Naive thymus-derived CD8-positive, alpha-beta T cell (primary cell): ENCODE data around the gene GHRH. TPM values are rescaled to one million over a fixed set of nuclear protein-coding genes. Genes with fewer than 3 reads are reported as not detected.

Source experiments
- ATAC-seq, 2 donors: fragments of 150-1000 bp; cut with Tn5 transposase in 1 of 2; sonication (Bioruptor Pico), chemical (Tn5 transposase) in 1 of 2; 1 replicate in 1 of 2; 2 replicates in 1 of 2; pipeline ENCODE4 v1.10.0; 2021; ENCODE audit warnings: mild to moderate bottlenecking in 2 of 2, moderate library complexity in 2 of 2
- POLR2A ChIA-PET: fragments of 350-600 bp; sonication (Branson Sonifier 250); formaldehyde crosslinking; loops from one replicate; lab custom pipeline; 2021; ENCODE audit warnings: antibody characterized with exemption; lab: Charles Lee
- DNase-seq, 10 donors: peaks; one replicate each; pipeline versions ENCODE4 v3.0.0 to v3.0.0-alpha.2; 2020 to 2022
- H3K27ac Mint-ChIP-seq, 10 donors: one replicate each; pipeline ENCODE4 v1.8.0; 2020 to 2022; ENCODE audit warnings: mild to moderate bottlenecking in 10 of 10, mixed read lengths in 10 of 10, moderate library complexity in 4 of 10, inconsistent platforms in 1 of 10
- H3K27me3 Mint-ChIP-seq, 5 donors: one replicate each; pipeline ENCODE4 v1.8.0; 2021 to 2022; ENCODE audit warnings: mixed read lengths in 5 of 5
- H3K36me3 Mint-ChIP-seq, 3 donors: one replicate each; pipeline ENCODE4 v1.8.0; 2020 to 2022; ENCODE audit warnings: mixed read lengths in 3 of 3, mild to moderate bottlenecking in 2 of 3, inconsistent platforms in 1 of 3
- H3K4me1 Mint-ChIP-seq, 4 donors: one replicate each; pipeline ENCODE4 v1.8.0; 2021 to 2022; ENCODE audit warnings: mixed read lengths in 4 of 4
- H3K4me3 Mint-ChIP-seq, 10 donors: one replicate each; pipeline ENCODE4 v1.8.0; 2020 to 2022; ENCODE audit warnings: mild to moderate bottlenecking in 10 of 10, mixed read lengths in 10 of 10, moderate library complexity in 6 of 10, inconsistent platforms in 1 of 10
- H3K9me3 Mint-ChIP-seq, 9 donors: one replicate each; pipeline ENCODE4 v1.8.0; 2020 to 2022; ENCODE audit warnings: mixed read lengths in 9 of 9, mild to moderate bottlenecking in 3 of 9, inconsistent platforms in 1 of 9, moderate library complexity in 1 of 9
- polyA plus RNA-seq, 3 donors: library from polyadenylated mRNA; unstranded; fragments of 300-500 nt; fragmentation: Illumina TruSeq; gene quantifications; one replicate each; pipeline ENCODE4 v1.2.3, GENCODE V29; 2021
- total RNA-seq, 8 experiments: library from RNA in 2 of 8; stranded (reverse) in 2 of 8; gene quantifications; one replicate each; pipeline ENCODE4 v1.2.3 and lab custom pipeline; 2021 to 2026

Gene GHRH
- total and polyA plus RNA-seq, 5 experiments from 2014 or later = not detected

GRCh38 chr20:37270576-37271420, 9.2 kb upstream of the GHRH start:
- ATAC-seq (no peak), DNase-seq (no peak)
- Mint-ChIP-seq H3K27me3 (peaks cover 0 to 4% (median 3%) of the 10 kb centered on the region in 5 donors), H3K27ac (peak overlapping the region in 1 of 10 donors; percentile 13), H3K4me3 (no peak overlapping the region), H3K4me1 (peaks cover 0 to 37% (median 0%) of the 10 kb centered on the region in 4 donors), H3K9me3 (no peaks in the 10 kb centered on the region), H3K36me3 (no peaks in the 10 kb centered on the region)
- POLR2A ChIA-PET = no interaction called here

GRCh38 chr20:37267667-37268313, 6.2 kb upstream of the GHRH start:
- H3K27me3 Mint-ChIP-seq = peaks cover 0 to 4% (median 3%) of the 10 kb centered on the region in 5 donors
- no peak overlapping the region for H3K27ac Mint-ChIP-seq
- no peaks in the 10 kb centered on the region for H3K9me3 Mint-ChIP-seq
- no peak overlapping the region for H3K4me3 Mint-ChIP-seq
- H3K4me1 Mint-ChIP-seq = peaks cover 0 to 19% (median 0%) of the 10 kb centered on the region in 4 donors
- DNase-seq (no peak), ATAC-seq (no peak)
- no peaks in the 10 kb centered on the region for H3K36me3 Mint-ChIP-seq
- POLR2A ChIA-PET = no interaction called here

GRCh38 chr20:37266940-37267666, 5.5 kb upstream of the GHRH start:
- no peak for ATAC-seq
- peaks cover 0 to 7% (median 4%) of the 10 kb centered on the region in 5 donors for H3K27me3 Mint-ChIP-seq
- H3K27ac Mint-ChIP-seq = no peak overlapping the region
- POLR2A ChIA-PET = no interaction called here
- peaks cover 0 to 19% (median 0%) of the 10 kb centered on the region in 4 donors for H3K4me1 Mint-ChIP-seq
- no peaks in the 10 kb centered on the region for H3K36me3 Mint-ChIP-seq
- no peaks in the 10 kb centered on the region for H3K9me3 Mint-ChIP-seq
- DNase-seq = no peak
- H3K4me3 Mint-ChIP-seq = no peak overlapping the region

GRCh38 chr20:37265152-37265551, 3.5 kb upstream of the GHRH start:
- Mint-ChIP-seq H3K27ac (no peak overlapping the region), H3K4me3 (no peak overlapping the region), H3K36me3 (no peaks in the 10 kb centered on the region), H3K9me3 (no peaks in the 10 kb centered on the region), H3K4me1 (peaks cover 0 to 3% (median 0%) of the 10 kb centered on the region in 4 donors), H3K27me3 (peaks cover 0 to 14% (median 10%) of the 10 kb centered on the region in 5 donors)
- POLR2A ChIA-PET = no interaction called here
- ATAC-seq = peak in 1 of 2 donors; percentile 43
- DNase-seq = no peak

DNA sequence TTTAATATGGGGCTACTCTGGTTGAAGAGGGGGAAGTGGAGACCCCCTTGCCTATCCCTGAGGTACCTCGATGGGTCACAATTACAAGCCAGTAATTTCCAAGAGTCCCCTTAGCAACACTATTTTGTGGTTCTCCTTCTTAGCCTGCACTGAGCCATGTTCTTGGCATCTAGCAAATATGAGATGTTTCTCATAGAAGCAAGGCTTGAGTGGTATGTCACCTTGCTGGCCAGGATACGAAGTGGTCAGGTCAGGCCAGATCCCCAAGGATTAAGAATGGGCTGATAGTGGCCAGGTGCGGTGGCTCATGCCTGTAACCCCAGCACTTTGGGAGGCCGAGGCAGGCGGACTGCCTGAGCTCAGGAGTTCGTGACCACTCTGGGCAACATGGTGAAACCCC, 2.1 kb upstream of the GHRH start:
- POLR2A ChIA-PET = no interaction called here
- ATAC-seq (no peak), DNase-seq (no peak)
- Mint-ChIP-seq H3K9me3 (no peaks in the 10 kb centered on the region), H3K4me1 (no peaks in the 10 kb centered on the region), H3K27ac (no peak overlapping the region), H3K27me3 (peaks cover 0 to 22% (median 13%) of the 10 kb centered on the region in 5 donors), H3K4me3 (no peak overlapping the region), H3K36me3 (no peaks in the 10 kb centered on the region)

DNA sequence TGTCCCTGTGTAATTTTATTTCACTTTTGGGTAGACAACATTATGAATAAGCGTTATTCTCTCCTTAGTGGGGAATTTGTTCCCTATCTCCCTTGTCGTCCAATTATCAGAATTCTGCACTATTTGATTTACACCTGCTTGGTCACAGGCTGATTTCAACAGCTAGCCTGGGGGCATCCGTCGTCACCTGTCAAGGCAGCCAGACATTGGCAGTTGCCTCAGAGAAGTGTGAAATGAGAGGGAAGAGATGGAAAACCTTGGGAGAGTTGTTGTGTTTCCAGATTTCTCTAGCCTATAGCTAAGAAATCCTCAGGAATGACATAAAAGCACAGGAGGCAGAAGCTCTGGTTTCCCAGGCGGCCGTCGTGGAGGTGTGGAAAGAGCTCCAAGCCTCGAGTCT, 891 bp upstream of the GHRH start:
- H3K4me1 Mint-ChIP-seq = no peaks in the 10 kb centered on the region
- H3K9me3 Mint-ChIP-seq = no peaks in the 10 kb centered on the region
- H3K27ac Mint-ChIP-seq = no peak overlapping the region
- no peaks in the 10 kb centered on the region for H3K36me3 Mint-ChIP-seq
- H3K4me3 Mint-ChIP-seq = no peak overlapping the region
- ATAC-seq = no peak
- DNase-seq = no peak
- POLR2A ChIA-PET = no interaction called here
- peaks cover 0 to 22% (median 16%) of the 10 kb centered on the region in 5 donors for H3K27me3 Mint-ChIP-seq

DNA sequence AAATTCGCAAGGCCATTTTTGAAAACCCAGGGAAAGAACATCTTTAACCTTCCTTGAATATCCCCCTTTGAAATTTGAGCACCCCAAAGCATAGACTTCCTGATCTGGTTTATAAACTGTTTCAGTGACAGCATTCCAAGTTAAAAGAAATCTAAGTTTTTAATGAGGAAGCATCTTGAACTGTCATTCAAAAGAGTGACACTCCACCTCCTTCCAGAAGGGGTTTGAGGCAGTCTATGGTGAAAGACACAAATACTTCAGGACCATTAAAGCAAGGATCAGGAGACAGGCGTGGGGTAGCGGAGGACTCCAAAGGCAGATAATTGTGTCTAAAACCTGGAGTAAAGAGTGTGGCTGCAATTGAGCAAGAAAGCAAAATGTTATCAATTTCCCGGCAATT, 691 bp downstream of the GHRH start:
- Mint-ChIP-seq H3K36me3 (no peaks in the 10 kb centered on the region), H3K27me3 (peaks cover 0 to 22% (median 14%) of the 10 kb centered on the region in 5 donors), H3K4me3 (no peak overlapping the region), H3K4me1 (no peaks in the 10 kb centered on the region), H3K27ac (no peak overlapping the region), H3K9me3 (no peaks in the 10 kb centered on the region)
- ATAC-seq (no peak), DNase-seq (no peak)
- POLR2A ChIA-PET = interaction anchor here (0.6 kb wide), 1 partner anchor 656 kb away, joined by 4 read pairs; no protein-coding TSS in a partner anchor

DNA sequence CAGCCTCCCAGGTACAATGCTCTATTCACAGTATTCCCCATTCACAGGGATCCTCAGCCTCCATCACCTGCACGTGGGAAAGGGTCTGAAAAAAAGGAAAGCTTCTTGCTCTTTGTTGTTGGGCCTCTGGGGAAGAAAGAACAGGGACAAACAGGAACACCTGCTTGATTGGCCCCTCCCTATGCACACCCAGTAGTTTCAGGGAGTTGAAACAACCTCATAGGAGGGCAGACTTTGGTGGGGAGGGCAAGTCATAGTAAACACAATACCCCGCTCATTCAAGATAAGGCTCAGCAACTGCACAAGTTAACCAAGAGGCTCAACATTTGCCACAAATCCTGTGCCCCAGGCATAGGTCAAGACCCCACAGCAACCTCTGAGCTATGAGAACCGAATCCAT, 1.7 kb downstream of the GHRH start:
- H3K9me3 Mint-ChIP-seq = no peaks in the 10 kb centered on the region
- POLR2A ChIA-PET = no interaction called here
- H3K4me3 Mint-ChIP-seq = no peak overlapping the region
- H3K36me3 Mint-ChIP-seq = no peaks in the 10 kb centered on the region
- DNase-seq = no peak
- no peaks in the 10 kb centered on the region for H3K4me1 Mint-ChIP-seq
- ATAC-seq = no peak
- H3K27ac Mint-ChIP-seq = no peak overlapping the region
- H3K27me3 Mint-ChIP-seq = peaks cover 0 to 22% (median 14%) of the 10 kb centered on the region in 5 donors

- Mint-ChIP-seq H3K9me3 (peaks cover 0 to 6% (median 0%) of the 10 kb centered on the region in 9 donors), H3K27me3 (peaks cover 0 to 22% (median 14%) of the 10 kb centered on the region in 5 donors), H3K36me3 (no peaks in the 10 kb centered on the region), H3K4me1 (no peaks in the 10 kb centered on the region), H3K4me3 (no peak overlapping the region), H3K27ac (peak overlapping the region in 1 of 10 donors; percentile 63)
- no peak for ATAC-seq
- POLR2A ChIA-PET = no interaction called here
- DNase-seq = no peak
Measured at GRCh38 chr20:37259031-37259430, 2.6 kb downstream of the GHRH start.

DNA sequence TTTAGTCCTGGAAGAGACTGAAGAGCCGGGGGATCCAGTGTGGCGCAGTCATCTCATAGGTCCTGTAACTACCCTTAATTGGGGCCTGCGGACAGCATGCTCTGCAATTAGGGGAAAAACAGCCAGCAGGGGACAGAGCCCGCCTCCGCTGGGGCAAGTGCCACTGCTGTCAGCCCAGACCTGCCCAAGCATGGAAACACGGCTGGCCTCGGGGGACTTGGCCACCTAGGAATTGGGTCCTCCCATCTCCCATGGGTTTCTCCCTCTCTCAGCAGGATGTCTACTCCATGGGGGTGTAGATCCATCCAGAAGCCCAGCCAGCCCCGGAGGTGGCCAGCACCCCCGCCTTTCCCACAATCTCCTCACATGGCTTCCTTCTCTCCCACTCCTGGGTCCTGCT, 3.6 kb downstream of the GHRH start:
- Mint-ChIP-seq H3K4me1 (no peaks in the 10 kb centered on the region), H3K36me3 (no peaks in the 10 kb centered on the region), H3K27me3 (peaks cover 0 to 22% (median 14%) of the 10 kb centered on the region in 5 donors), H3K9me3 (peaks cover 0 to 6% (median 0%) of the 10 kb centered on the region in 9 donors), H3K27ac (peak overlapping the region in 1 of 10 donors; percentile 63), H3K4me3 (no peak overlapping the region)
- POLR2A ChIA-PET = no interaction called here
- DNase-seq (no peak), ATAC-seq (no peak)

- DNase-seq (no peak), ATAC-seq (no peak)
- Mint-ChIP-seq H3K4me3 (no peak overlapping the region), H3K9me3 (peaks cover 0 to 6% (median 0%) of the 10 kb centered on the region in 9 donors), H3K4me1 (no peaks in the 10 kb centered on the region), H3K36me3 (no peaks in the 10 kb centered on the region), H3K27me3 (peaks cover 0 to 22% (median 13%) of the 10 kb centered on the region in 5 donors), H3K27ac (no peak overlapping the region)
- POLR2A ChIA-PET = no interaction called here
Measured at GRCh38 chr20:37257530-37257929, 4.1 kb downstream of the GHRH start.

GRCh38 chr20:37256286-37256685, 5.3 kb downstream of the GHRH start:
- H3K36me3 Mint-ChIP-seq = no peaks in the 10 kb centered on the region
- peaks cover 0 to 11% (median 9%) of the 10 kb centered on the region in 5 donors for H3K27me3 Mint-ChIP-seq
- H3K9me3 Mint-ChIP-seq = peaks cover 0 to 6% (median 0%) of the 10 kb centered on the region in 9 donors
- ATAC-seq (no peak), DNase-seq (no peak)
- POLR2A ChIA-PET = no interaction called here
- no peak overlapping the region for H3K27ac Mint-ChIP-seq
- no peaks in the 10 kb centered on the region for H3K4me1 Mint-ChIP-seq
- no peak overlapping the region for H3K4me3 Mint-ChIP-seq
